Esophagus muscularis mucosa (tissue), 4 donors: ENCODE measurements around the gene PNMA1. TPM values are rescaled to one million over a fixed set of nuclear protein-coding genes. Genes with fewer than 3 reads are reported as not detected.

Experiments
- DNase-seq: peaks from one replicate; pipeline ENCODE4 v3.0.0-alpha.2; 2017; ENCODE audit errors: extremely low spot score
- H3K27ac ChIP-seq, 4 donors: fragments of 200-600 bp; sonication (generic); replicated peaks in 1 of 4; 1 replicate in 3 of 4; 2 replicates in 1 of 4; pipeline ENCODE4 v1.5.1; 2016 to 2019; ENCODE audit warnings: mild to moderate bottlenecking in 1 of 4
- H3K27me3 ChIP-seq, 4 donors: fragments of 200-600 bp; sonication (generic); one replicate each; pipeline versions ENCODE4 v1.5.1 to v1.6.0; 2016 to 2019
- H3K36me3 ChIP-seq, 4 donors: fragments of 200-600 bp; sonication (generic); one replicate each; pipeline ENCODE4 v1.5.1; 2016 to 2019
- H3K4me1 ChIP-seq, 4 donors: fragments of 200-600 bp; sonication (generic); one replicate each; pipeline ENCODE4 v1.5.1; 2016 to 2019
- H3K4me3 ChIP-seq, 4 donors: fragments of 200-600 bp; sonication (generic); 1 replicate in 2 of 4; 2 replicates in 2 of 4; pipeline ENCODE4 v1.5.1; 2016 to 2019; ENCODE audit warnings: mild to moderate bottlenecking in 4 of 4, moderate library complexity in 1 of 4
- H3K9me3 ChIP-seq, 4 donors: fragments of 200-600 bp; sonication (generic); 1 replicate in 3 of 4; 2 replicates in 1 of 4; pipeline ENCODE4 v1.5.1; 2016 to 2019
- EP300 ChIP-seq: sonication (generic); formaldehyde crosslinking; IDR thresholded peaks from one replicate; pipeline ENCODE4 v1.6.1; 2017; ENCODE audit warnings: antibody characterized with exemption
- POLR2A ChIP-seq: fragments of 450-650 bp; IDR thresholded peaks from one replicate; pipeline ENCODE4 v1.6.1; 2017; ENCODE audit warnings: antibody characterized with exemption, moderate library complexity, mild to moderate bottlenecking, low read depth
- POLR2AphosphoS5 ChIP-seq, 2 donors: sonication (generic); formaldehyde crosslinking; IDR thresholded peaks; one replicate each; pipeline ENCODE4 v1.6.1; 2017; ENCODE audit warnings: antibody characterized with exemption in 2 of 2
- WGBS: methylation state at CpG from one replicate; pipeline ENCODE4 v1.1.5; 2018; 5-methylcytosine and 5-hydroxymethylcytosine counted together
- intact Hi-C: fragments of 100-400 bp; cut with DNase I; formaldehyde crosslinking; loops from one replicate; pipeline ENCODE4 v1.15.1; 2023
- total RNA-seq, 4 donors: library from RNA; depleted of rRNA; stranded (reverse); fragments of >200 nt; gene quantifications; one replicate each; pipeline versions ENCODE4 v1.1.0 to v1.2.1, GENCODE V29; 2016
- TF ChIP-seq, protein P1 (sequence below), 3 experiments: fragments of 200-600 bp in 2 of 3; fragments of 450-650 bp in 1 of 3; sonication (generic) in 2 of 3; IDR thresholded peaks; one replicate each; pipeline ENCODE4 v1.5.1; 2017 to 2019; ENCODE audit warnings: antibody characterized with exemption in 3 of 3, mild to moderate bottlenecking in 2 of 3, moderate library complexity in 1 of 3

The PNMA1 gene
- total RNA-seq, 4 donors from 2014 or later: 34.8 to 74.2 (median 55.0) TPM

- Histone ChIP-seq H3K4me1 (peaks cover 35 to 78% (median 73%) of the 10 kb centered on the region in 4 donors), H3K27me3 (no peaks in the 10 kb centered on the region), H3K4me3 (peak overlapping the region; percentile 70 to 97 (median 77)), H3K36me3 (peaks cover 10 to 41% (median 27%) of the 10 kb centered on the region in 4 donors), H3K27ac (peak overlapping the region; percentile 88 to 98 (median 96)), H3K9me3 (no peaks in the 10 kb centered on the region)
- 48% methylated on average over 7 of the region's 7 CpGs for WGBS
- DNase-seq: no peak
- no peak for TF ChIP-seq POLR2AphosphoS5 (IDR thresholded peaks at IDR 0.05)
- TF ChIP-seq, protein P1, sequence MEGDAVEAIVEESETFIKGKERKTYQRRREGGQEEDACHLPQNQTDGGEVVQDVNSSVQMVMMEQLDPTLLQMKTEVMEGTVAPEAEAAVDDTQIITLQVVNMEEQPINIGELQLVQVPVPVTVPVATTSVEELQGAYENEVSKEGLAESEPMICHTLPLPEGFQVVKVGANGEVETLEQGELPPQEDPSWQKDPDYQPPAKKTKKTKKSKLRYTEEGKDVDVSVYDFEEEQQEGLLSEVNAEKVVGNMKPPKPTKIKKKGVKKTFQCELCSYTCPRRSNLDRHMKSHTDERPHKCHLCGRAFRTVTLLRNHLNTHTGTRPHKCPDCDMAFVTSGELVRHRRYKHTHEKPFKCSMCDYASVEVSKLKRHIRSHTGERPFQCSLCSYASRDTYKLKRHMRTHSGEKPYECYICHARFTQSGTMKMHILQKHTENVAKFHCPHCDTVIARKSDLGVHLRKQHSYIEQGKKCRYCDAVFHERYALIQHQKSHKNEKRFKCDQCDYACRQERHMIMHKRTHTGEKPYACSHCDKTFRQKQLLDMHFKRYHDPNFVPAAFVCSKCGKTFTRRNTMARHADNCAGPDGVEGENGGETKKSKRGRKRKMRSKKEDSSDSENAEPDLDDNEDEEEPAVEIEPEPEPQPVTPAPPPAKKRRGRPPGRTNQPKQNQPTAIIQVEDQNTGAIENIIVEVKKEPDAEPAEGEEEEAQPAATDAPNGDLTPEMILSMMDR (IDR thresholded peaks at IDR 0.05): no peak
- no peak for TF ChIP-seq EP300
- no peak for TF ChIP-seq POLR2A
- intact Hi-C loops: loop anchor here (10.0 kb wide), 1 partner anchor 210 kb away; no protein-coding TSS in a partner anchor
These were observed 485 bp upstream of the PNMA1 start for GRCh38 chr14:73714656-73715081.

DNA sequence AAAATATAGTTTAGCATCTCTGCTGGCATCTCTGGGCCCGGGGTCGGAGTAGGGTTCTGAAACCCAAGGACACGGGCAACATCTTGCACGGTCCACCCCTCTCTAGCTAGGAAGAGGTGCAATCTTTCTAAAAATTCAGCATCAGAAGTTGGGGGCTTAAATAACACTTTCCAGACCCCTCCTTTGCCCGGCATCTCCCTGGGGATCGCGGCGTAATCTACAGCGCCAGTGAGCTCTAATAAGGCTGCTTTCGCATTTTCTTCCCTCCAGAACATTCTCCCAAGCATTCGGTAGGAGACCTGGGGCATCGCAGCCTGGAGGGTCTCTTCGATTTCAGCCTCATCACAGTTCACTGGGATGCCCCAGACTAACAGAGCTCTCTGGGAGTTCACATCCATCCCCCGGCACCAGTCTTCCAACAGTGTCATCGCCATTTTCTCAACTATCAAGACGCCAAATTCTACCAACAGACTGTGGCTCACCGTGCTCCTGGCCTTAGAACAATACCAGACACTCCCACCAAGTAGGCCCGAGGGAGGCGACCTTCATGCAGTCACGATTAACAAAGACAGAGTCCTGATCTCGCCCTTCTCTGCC is 880 bp downstream of the PNMA1 start:
- 4% methylated on average over 10 of the region's 21 CpGs for WGBS

DNA sequence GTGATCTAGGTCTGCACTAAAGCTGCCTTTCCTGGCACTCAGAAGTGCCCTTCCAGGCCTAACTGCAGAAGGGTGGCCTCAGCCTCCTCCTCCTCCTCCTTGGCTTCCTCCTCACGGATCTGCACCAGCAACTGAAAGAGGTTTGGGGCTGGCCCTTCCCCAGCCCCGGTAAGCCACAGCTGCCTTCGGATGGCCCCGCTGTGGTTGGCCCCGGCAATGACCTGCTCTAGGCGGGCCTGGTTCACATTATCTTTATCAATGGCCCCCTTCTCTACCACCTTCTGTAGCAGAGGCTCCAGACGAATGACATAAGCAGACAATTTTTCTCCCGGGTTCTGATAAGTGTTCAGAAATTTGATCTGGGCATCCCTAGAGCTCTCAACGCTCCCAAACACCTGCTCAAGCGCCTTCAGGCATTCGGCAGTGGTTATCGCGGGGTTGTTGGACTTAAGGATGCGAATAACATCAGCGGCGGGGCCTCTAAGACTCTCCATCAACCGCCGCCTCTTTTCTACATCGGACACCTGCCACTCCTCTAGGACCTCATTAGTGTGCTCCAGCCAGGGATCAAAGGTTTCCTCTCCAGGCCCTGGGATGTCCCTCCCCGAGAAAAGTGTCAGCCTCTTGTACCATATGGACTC is 1.5 kb downstream of the PNMA1 start:
- WGBS: 15% methylated on average over 15 of the region's 20 CpGs
- Histone ChIP-seq H3K27ac (peak overlapping the region; percentile 88 to 98 (median 96)), H3K4me1 (peaks cover 28 to 58% (median 54%) of the 10 kb centered on the region in 4 donors), H3K9me3 (no peaks in the 10 kb centered on the region), H3K4me3 (peak overlapping the region; percentile 70 to 97 (median 77)), H3K36me3 (peaks cover 0 to 21% (median 7%) of the 10 kb centered on the region in 4 donors), H3K27me3 (no peaks in the 10 kb centered on the region)
- DNase-seq: no peak
- intact Hi-C loops: loop anchor here (10.0 kb wide), 1 partner anchor 208 kb away; no protein-coding TSS in a partner anchor
- TF ChIP-seq, protein P1 (IDR thresholded peaks at IDR 0.05): no peak
- TF ChIP-seq POLR2A: no peak
- no peak for TF ChIP-seq POLR2AphosphoS5 (IDR thresholded peaks at IDR 0.05)
- TF ChIP-seq EP300: no peak

More for the DNA sequence above, 880 bp downstream of the PNMA1 start:
- intact Hi-C loops: loop anchor here (10.0 kb wide), 1 partner anchor 209 kb away; no protein-coding TSS in a partner anchor
- TF ChIP-seq POLR2AphosphoS5 (IDR thresholded peaks at IDR 0.05) (no peak), EP300 (no peak), POLR2A (no peak)
- TF ChIP-seq, protein P1 (IDR thresholded peaks at IDR 0.05): no peak
- no peak for DNase-seq
- Histone ChIP-seq H3K36me3 (peaks cover 2 to 27% (median 13%) of the 10 kb centered on the region in 4 donors), H3K27ac (peak overlapping the region; percentile 88 to 98 (median 96)), H3K4me1 (peaks cover 34 to 65% (median 60%) of the 10 kb centered on the region in 4 donors), H3K9me3 (no peaks in the 10 kb centered on the region), H3K27me3 (no peaks in the 10 kb centered on the region), H3K4me3 (peak overlapping the region; percentile 70 to 97 (median 77))

- 11% methylated on average over 11 of the region's 11 CpGs for WGBS
- no peak for DNase-seq
These were observed 2.1 kb downstream of the PNMA1 start for GRCh38 chr14:73712071-73712506.

More at GRCh38 chr14:73712071-73712506, 2.1 kb downstream of the PNMA1 start:
- Histone ChIP-seq H3K9me3 (no peaks in the 10 kb centered on the region), H3K4me3 (peak overlapping the region; percentile 70 to 97 (median 77)), H3K27me3 (no peaks in the 10 kb centered on the region), H3K4me1 (peaks cover 22 to 53% (median 48%) of the 10 kb centered on the region in 4 donors), H3K36me3 (peaks cover 0 to 16% (median 5%) of the 10 kb centered on the region in 4 donors), H3K27ac (peak overlapping the region; percentile 88 to 98 (median 96))
- intact Hi-C loops: loop anchor here (10.0 kb wide), 1 partner anchor 207 kb away; no protein-coding TSS in a partner anchor
- TF ChIP-seq EP300 (no peak), POLR2AphosphoS5 (IDR thresholded peaks at IDR 0.05) (no peak), POLR2A (no peak)
- TF ChIP-seq, protein P1 (IDR thresholded peaks at IDR 0.05): no peak
